ENCODE results near the gene FAHD2A. TPM values are rescaled to one million over a fixed set of nuclear protein-coding genes. Genes with fewer than 3 reads are reported as not detected.

The FAHD2A gene
- polyA plus RNA-seq, 1 donor (not counting 4 experiments of a cell fraction or from before 2014, with no cell fraction given), result 27.2 TPM

DNA sequence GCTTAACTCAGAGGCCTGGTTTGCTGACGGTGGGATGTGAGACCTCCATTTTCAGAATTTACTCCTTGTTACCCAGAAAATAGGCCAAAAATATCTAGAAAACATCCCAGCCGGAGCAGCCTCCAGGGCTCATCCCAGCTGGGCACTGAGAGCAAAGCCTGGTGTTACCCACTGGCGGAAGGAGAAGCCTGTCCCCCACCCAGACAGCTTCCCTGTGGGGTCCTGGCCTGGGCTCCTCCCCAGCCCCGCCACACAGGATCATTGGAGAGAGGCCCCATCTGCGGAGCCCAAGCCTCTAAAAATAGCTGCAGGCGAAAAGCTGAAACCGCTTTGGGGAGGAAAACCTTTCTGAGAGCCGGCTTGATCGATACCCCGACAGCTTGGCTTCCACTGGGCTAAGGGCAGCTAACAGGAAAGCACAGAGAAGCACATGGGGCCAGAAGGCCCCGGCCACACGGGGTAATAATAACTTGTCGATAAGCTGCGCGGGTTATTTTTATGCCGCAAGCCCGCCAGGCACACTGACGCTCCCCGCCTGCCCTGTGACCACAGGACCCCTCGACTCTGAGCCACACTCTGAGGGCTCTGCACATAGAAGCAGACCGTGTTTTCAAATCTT is 26.9 kb upstream of the FAHD2A start:
- dilution Hi-C loops (cut with MboI; ENCODE audit: extremely low pct_ligation_motif_present, low sequenced_read_pairs), result no loop called here
- Histone ChIP-seq H2AFZ (ENCODE audit: control insufficient read depth, low read length) (no peak overlapping the region), H3K4me2 (ENCODE audit: control insufficient read depth, extremely low read depth, insufficient read depth, low read depth, low read length) (no peak overlapping the region), H3K27ac (ENCODE audit: control insufficient read depth, insufficient read depth, low read length) (no peak overlapping the region), H3K9me1 (ENCODE audit: control insufficient read depth, extremely low read depth, insufficient read depth, low read length) (no peaks in the 10 kb centered on the region), H3K79me2 (ENCODE audit: control insufficient read depth, insufficient read depth, low read length) (no peaks in the 10 kb centered on the region), H3K9me3 (ENCODE audit: control insufficient read depth, low read depth, low read length) (no peaks in the 10 kb centered on the region), H3K27me3 (ENCODE audit: control insufficient read depth, extremely low read depth, insufficient read depth, low read length) (no peaks in the 10 kb centered on the region), H3K4me3 (ENCODE audit: control insufficient read depth in 2 of 3, extremely low read depth in 1 of 3, insufficient read depth in 2 of 3, low read depth in 1 of 3, low read length in 3 of 3) (no peak overlapping the region), H3K9ac (ENCODE audit: control insufficient read depth, extremely low read depth, insufficient read depth, low read length) (no peak overlapping the region), H4K20me1 (ENCODE audit: control insufficient read depth, extremely low read depth, insufficient read depth, low read length) (no peaks in the 10 kb centered on the region), H3K4me1 (ENCODE audit: control insufficient read depth, extremely low read depth, insufficient read depth, low read length) (no peaks in the 10 kb centered on the region), H3K36me3 (ENCODE audit: control insufficient read depth in 2 of 2, extremely low read depth in 1 of 2, insufficient read depth in 2 of 2, low read length in 2 of 2) (no peaks in the 10 kb centered on the region)
- DNase-seq (ENCODE audit: low read depth, low spot score), result no peak
- no peak for FAIRE-seq
- no peak for TF ChIP-seq EZH2 (IDR thresholded peaks at IDR 0.05; ENCODE audit: low read length)
- TF ChIP-seq, protein P1, sequence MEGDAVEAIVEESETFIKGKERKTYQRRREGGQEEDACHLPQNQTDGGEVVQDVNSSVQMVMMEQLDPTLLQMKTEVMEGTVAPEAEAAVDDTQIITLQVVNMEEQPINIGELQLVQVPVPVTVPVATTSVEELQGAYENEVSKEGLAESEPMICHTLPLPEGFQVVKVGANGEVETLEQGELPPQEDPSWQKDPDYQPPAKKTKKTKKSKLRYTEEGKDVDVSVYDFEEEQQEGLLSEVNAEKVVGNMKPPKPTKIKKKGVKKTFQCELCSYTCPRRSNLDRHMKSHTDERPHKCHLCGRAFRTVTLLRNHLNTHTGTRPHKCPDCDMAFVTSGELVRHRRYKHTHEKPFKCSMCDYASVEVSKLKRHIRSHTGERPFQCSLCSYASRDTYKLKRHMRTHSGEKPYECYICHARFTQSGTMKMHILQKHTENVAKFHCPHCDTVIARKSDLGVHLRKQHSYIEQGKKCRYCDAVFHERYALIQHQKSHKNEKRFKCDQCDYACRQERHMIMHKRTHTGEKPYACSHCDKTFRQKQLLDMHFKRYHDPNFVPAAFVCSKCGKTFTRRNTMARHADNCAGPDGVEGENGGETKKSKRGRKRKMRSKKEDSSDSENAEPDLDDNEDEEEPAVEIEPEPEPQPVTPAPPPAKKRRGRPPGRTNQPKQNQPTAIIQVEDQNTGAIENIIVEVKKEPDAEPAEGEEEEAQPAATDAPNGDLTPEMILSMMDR (optimal IDR thresholded peaks at IDR 0.05 in 1 of 3, IDR thresholded peaks at IDR 0.05 in 1 of 3, conservative IDR thresholded peaks at IDR 0.05 in 1 of 3; ENCODE audit: extremely low read depth in 1 of 3, insufficient read depth in 2 of 3, low read length in 3 of 3), result no peak

DNA sequence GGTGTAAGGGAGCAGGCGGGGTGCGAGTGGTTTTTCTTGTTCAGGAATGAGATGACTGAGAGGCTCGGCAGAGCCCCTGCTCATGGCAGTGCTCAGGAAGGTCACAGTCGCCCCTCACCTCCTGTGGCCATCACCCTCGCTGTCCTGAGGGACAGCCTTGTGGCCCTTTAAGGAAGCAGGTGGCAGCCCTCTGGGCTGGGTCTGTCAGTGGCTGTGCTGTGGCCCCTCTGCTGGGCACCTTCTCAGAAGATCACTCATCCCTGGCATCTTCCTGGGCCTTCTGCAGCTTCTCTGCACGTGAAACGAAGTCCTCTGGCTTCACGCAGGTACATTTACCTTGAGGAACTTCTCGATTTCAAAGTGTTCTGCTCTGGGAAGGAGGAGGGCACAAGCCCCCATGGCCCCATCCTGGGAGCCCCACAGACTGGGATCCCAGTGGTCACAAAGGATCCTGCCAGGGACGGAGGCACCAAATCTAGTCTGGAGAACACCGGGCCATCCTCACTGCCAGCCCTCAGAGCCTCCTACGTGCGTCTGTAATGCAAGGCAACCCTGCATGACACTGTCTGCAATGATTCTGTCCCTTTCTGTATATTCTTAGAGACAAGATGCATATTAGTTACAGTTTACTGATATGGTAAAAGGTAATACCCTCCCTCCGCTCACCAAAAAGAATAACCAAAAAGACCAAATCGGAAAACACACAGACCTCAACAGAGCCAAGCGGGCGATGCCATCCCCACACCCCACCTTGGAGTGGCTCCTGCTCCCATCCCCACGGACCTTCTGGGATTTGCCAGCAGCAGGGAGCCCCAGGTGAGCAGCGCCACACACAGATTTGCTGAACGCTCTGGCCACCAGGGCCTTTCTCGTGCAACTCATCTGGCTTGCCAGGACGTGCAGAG is 25.9 kb upstream of the FAHD2A start:
- DNase-seq (ENCODE audit: low read depth, low spot score), result no peak
- no peak overlapping the region for H3K4me2 ChIP-seq (ENCODE audit: control insufficient read depth, extremely low read depth, insufficient read depth, low read depth, low read length)
- no peaks in the 10 kb centered on the region for H3K4me1 ChIP-seq (ENCODE audit: control insufficient read depth, extremely low read depth, insufficient read depth, low read length)
- no peaks in the 10 kb centered on the region for H3K9me1 ChIP-seq (ENCODE audit: control insufficient read depth, extremely low read depth, insufficient read depth, low read length)
- H3K27me3 ChIP-seq (ENCODE audit: control insufficient read depth, extremely low read depth, insufficient read depth, low read length), result no peaks in the 10 kb centered on the region
- H3K79me2 ChIP-seq (ENCODE audit: control insufficient read depth, insufficient read depth, low read length), result no peaks in the 10 kb centered on the region
- no peak for FAIRE-seq
- no peak for TF ChIP-seq EZH2 (IDR thresholded peaks at IDR 0.05; ENCODE audit: low read length)
- TF ChIP-seq, protein P1 (optimal IDR thresholded peaks at IDR 0.05 in 1 of 3, IDR thresholded peaks at IDR 0.05 in 1 of 3, conservative IDR thresholded peaks at IDR 0.05 in 1 of 3; ENCODE audit: extremely low read depth in 1 of 3, insufficient read depth in 2 of 3, low read length in 3 of 3), result no peak
- H3K36me3 ChIP-seq (ENCODE audit: control insufficient read depth in 2 of 2, extremely low read depth in 1 of 2, insufficient read depth in 2 of 2, low read length in 2 of 2), result no peaks in the 10 kb centered on the region
- dilution Hi-C loops (cut with MboI; ENCODE audit: extremely low pct_ligation_motif_present, low sequenced_read_pairs), result no loop called here
- H3K27ac ChIP-seq (ENCODE audit: control insufficient read depth, insufficient read depth, low read length), result no peak overlapping the region
- no peaks in the 10 kb centered on the region for H3K9me3 ChIP-seq (ENCODE audit: control insufficient read depth, low read depth, low read length)
- H3K4me3 ChIP-seq (ENCODE audit: control insufficient read depth in 2 of 3, extremely low read depth in 1 of 3, insufficient read depth in 2 of 3, low read depth in 1 of 3, low read length in 3 of 3), result no peak overlapping the region
- no peak overlapping the region for H3K9ac ChIP-seq (ENCODE audit: control insufficient read depth, extremely low read depth, insufficient read depth, low read length)
- no peaks in the 10 kb centered on the region for H4K20me1 ChIP-seq (ENCODE audit: control insufficient read depth, extremely low read depth, insufficient read depth, low read length)
- H2AFZ ChIP-seq (ENCODE audit: control insufficient read depth, low read length), result no peak overlapping the region

Measured in keratinocyte (primary cell).